Renal pelvis (tissue), 3 donors: ENCODE measurements around the gene SOX18. TPM values are rescaled to one million over a fixed set of nuclear protein-coding genes. Genes with fewer than 3 reads are reported as not detected.

Source experiments
- polyA plus RNA-seq, 3 donors: library from polyadenylated mRNA; unstranded; fragments of 120-200 nt; gene quantifications; one replicate each; pipeline ENCODE4 v1.2.1, GENCODE V29; 2013; ENCODE audit not compliant: insufficient read length in 3 of 3

The SOX18 gene
- polyA plus RNA-seq, 3 donors, result 8.0 to 14.1 (median 13.0) TPM

Other genes with a start within 250 kb of the SOX18 start
- gene ZBTB46, start 218.4 kb downstream of the SOX18 start, polyA plus RNA-seq, result 10 to 100 TPM; 16.8 to 23.5 (median 19.5) TPM
- not detected for gene ABHD16B, start 188.1 kb downstream of the SOX18 start, polyA plus RNA-seq
- 100 to 1,000 TPM in 1 of 3 donors, 10 to 100 TPM in 2; 85.7 to 102 (median 94.7) TPM for gene TPD52L2, start 184.4 kb downstream of the SOX18 start, polyA plus RNA-seq
- 10 to 100 TPM; 30.3 to 35.8 (median 34.7) TPM for gene DNAJC5, start 154.5 kb downstream of the SOX18 start, polyA plus RNA-seq
- gene UCKL1, start 93.2 kb downstream of the SOX18 start, polyA plus RNA-seq, result 10 to 100 TPM; 54.0 to 66.1 (median 64.6) TPM
- 10 to 100 TPM; 30.5 to 35.0 (median 32.6) TPM for gene ZNF512B, start 79.7 kb downstream of the SOX18 start, polyA plus RNA-seq
- 10 to 100 TPM; 10.0 to 12.0 (median 11.1) TPM for gene SAMD10, start 70.0 kb downstream of the SOX18 start, polyA plus RNA-seq
- gene PRPF6, start 68.5 kb downstream of the SOX18 start, polyA plus RNA-seq, result 10 to 100 TPM; 87.4 to 97.2 (median 92.1) TPM
- 1 to 10 TPM; 1.3 to 1.5 (median 1.3) TPM for gene C20orf204, start 13.5 kb downstream of the SOX18 start, polyA plus RNA-seq
- gene TCEA2, start 13.6 kb upstream of the SOX18 start, polyA plus RNA-seq, result 10 to 100 TPM; 88.2 to 97.1 (median 93.6) TPM
- gene RGS19, start 29.9 kb upstream of the SOX18 start, polyA plus RNA-seq, result 1 to 10 TPM; 6.0 to 7.9 (median 6.7) TPM
- gene OPRL1, start 30.4 kb upstream of the SOX18 start, polyA plus RNA-seq, result 1 to 10 TPM in 2 of 3 donors, under 1 TPM in 1; 0.94 to 1.2 (median 1.1) TPM
- under 1 TPM in 2 of 3 donors, not detected in 1; 0.36 TPM for gene LKAAEAR1, start 34.8 kb upstream of the SOX18 start, polyA plus RNA-seq
- gene NPBWR2, start 57.9 kb upstream of the SOX18 start, polyA plus RNA-seq, result not detected
- gene MYT1, start 114.8 kb upstream of the SOX18 start, polyA plus RNA-seq, result under 1 TPM; 0.44 to 0.80 (median 0.61) TPM
- 100 to 1,000 TPM; 120 to 217 (median 197) TPM for gene PCMTD2, start 206.1 kb upstream of the SOX18 start, polyA plus RNA-seq